GM18511 (cell line): Measurements from ENCODE around the gene SHH.

Experiments
- ATAC-seq: cut with Tn5 transposase; IDR thresholded peaks from one replicate; pipeline ENCODE4 v1.9.1; 2021; ENCODE audit warnings: mild to moderate bottlenecking, moderate library complexity; ENCODE audit not compliant: unreplicated experiment

SHH gene

GRCh38 chr7:155811895-155812761, at the start of gene SHH:
SHH (minus strand) TSS chr7:155812463; CDS start chr7:155812122, 341 bp downstream.
- no peak for ATAC-seq

GRCh38 chr7:155861480-155861868, 49.2 kb upstream of the SHH start:
- no peak for ATAC-seq

GRCh38 chr7:155860840-155861479, 48.7 kb upstream of the SHH start:
- ATAC-seq = no peak

DNA sequence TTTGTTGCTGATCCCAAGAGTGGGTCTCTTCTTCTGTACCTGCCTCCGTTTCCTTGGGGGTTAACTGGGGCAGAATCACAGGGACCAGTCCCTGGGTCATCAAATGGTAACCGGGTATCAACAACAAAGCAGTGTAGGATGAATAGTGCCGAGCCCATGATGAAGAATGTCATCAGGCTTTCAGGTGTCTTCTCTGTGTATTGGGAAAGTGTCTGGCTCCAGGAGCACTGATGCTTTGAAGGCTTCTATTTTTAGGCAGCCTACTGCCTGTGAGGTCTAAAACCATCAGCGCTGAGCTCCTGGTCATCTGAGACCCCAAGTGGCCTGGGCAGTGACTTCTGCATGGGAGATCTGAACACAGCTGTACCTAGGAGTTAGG, 48.2 kb upstream of the SHH start:
- ATAC-seq = no peak

GRCh38 chr7:155858521-155859061, 46.3 kb upstream of the SHH start:
- no peak for ATAC-seq

DNA sequence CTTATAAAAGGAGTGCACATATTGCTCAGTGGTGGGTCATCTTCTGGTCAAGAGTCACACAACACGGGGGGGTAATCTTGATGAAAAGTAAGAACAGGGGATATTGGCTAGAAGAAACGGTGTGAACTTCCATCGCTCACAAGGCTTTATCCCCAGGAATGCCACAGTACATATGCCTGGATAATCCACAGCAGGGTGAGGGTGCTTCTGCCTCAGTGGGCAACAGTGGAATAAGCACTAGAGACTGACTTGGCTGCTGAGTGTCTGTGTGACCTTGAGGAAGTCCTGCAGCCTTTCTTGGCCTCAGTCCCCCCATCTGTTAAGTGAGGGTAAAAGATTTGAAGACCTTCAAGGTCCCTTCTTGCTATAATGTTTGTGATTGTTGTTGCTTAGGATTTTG, 44.9 kb upstream of the SHH start:
- ATAC-seq = no peak

DNA sequence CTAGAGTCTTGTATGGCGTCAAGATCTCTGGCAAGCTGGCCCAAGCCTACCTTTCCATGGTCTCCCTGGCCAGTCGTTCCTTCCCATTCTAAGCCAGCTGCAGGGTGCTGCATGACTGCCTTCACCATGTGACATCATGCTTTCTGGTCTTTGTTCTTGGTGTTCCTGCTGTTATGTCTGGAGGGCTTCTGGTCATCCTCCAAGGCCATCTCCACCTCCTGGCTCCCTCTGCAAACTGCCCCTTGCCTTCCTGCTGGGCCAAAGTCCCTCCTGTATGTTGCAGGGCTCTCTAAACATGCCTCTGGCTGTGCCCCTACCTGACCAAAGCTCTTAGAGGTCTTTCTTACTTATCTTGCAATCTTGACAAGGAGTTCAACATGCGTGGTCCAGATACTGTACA, 44.4 kb upstream of the SHH start:
- ATAC-seq = no peak

DNA sequence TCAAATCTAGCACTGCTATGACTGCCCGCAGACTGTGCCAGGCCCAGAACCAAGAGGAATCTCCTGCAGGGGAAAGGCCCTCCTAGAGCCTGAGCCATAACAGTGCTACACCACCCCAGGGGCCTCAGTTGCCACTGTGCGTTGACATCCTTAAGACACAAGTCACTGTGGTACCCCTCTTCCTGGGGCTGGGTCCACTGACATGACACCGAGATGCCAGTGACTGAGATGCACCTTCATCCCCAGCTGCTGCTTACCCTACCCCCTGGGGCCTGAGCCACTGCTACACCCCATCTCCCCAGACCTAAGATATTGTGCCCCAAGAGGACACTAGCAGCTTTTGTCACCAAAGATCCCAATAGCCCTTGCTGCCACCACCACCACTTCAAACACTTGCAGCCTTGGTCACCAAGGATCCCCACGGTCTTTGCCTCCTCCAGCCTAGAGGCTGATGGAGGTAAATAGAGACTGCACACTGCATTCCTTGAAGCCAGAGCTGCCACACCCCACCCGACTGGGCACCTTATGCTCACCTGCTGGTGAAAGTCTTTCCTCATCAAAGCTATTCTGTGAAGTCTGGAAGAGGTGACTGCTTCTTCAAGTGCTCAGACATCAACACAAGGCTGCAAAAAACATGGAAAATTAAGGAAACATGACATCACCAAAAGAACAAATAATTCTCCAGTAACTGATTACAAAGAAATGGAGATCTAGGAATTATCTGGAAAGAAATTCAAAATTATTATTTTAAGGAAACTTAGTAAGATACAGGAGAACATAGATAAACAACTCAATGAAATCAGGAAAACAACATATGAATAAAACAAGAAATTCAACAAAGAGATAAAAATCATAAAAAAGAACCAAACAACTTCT, 40.4 kb upstream of the SHH start:
- ATAC-seq = no peak

DNA sequence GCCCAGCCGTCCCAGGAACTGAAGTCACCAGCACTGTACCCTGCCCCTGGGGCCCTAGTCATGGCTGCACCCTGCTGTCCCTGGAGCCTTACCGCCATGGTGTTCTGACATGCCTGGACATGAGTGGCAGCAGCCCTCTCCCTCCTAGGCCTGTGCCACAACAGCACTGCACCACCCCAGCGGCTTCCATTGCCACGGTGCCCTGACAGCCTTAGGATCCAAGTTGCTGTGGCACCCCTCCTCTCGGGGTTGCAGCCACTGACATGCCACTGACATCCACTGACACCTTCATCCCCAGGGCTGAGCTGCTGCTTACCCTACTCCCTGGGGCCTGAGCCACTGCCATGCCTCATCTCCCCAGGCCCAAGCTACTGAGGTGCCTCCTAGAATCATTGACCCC, 39.6 kb upstream of the SHH start:
- ATAC-seq = no peak

- ATAC-seq = no peak
Measured at GRCh38 chr7:155850766-155851678, 38.8 kb upstream of the SHH start.

DNA sequence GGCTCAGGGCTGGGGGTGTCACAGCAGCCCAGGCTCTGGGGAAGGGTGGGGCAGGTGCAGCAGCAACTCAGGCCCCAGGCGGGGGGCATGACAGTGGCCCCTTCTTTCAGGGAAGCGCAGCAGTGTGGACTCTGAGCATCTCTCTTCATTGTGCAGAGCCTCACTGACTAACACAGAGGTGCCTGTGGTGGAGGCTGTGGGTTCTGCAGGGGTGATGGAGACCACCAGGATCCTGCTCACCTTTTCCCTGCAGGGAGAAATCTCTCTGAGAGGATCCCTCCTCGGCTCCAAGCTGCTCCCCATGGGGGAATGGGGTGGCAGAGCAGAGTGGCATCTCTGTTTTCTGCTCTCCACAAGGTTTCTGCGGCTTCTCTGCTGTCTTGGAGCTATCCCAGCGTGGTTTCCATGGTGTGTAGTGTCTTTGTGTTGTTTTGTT, 37.8 kb upstream of the SHH start:
- ATAC-seq = no peak

- ATAC-seq = no peak
Measured at GRCh38 chr7:155848691-155849669, 36.7 kb upstream of the SHH start.

DNA sequence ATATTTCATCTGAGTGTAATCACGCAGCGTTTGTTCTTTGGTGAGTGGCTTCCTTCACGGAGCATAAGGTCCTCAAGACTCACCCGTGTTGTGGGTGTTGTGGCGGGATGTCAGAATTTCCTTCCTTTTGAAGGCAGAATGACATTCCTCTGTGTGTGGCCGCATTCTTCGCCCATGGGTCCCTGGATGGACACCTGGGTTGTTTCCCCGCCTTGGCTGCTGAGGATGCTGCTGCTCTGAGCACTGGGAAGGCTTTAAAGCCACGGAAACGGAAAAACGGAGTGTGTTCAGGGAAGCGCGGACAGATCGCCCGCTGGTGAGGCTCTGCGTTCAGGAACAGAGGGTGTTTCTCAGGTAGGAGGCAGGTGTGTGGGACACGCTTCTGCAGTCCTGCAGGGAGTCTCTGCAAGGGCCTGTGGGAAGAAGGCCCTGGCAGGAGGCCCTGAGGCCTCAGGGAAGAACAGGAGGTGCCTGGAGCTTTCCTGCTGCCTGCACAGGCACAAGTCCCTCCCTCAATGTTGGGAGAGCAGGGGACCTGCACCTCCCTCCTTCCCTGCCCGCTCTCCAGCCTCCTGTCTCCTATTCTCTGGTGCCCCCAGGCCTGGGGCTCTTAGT, 35.7 kb upstream of the SHH start:
- no peak for ATAC-seq

- no peak for ATAC-seq
Measured at GRCh38 chr7:155846936-155847335, 34.7 kb upstream of the SHH start.

DNA sequence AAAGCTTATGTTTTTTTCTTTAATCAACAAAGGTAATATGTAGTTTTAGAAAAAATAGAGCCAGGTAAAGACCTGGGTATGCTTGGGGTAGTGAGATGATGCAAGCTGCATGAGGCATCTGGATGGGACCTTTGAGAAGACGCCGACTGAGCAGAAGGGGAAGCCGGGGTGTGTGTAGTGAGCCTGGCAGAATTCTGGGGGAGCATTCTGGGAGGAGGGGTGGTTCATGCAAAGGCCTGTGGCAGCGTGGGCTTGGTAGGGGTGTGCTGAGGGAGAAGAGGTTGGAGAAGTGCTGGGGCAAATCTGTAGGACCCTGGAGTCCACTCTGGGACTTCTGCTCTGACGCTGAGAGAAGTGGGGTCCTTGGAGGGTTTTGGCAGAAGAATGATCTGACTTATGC, 33.9 kb upstream of the SHH start:
- no peak for ATAC-seq

DNA sequence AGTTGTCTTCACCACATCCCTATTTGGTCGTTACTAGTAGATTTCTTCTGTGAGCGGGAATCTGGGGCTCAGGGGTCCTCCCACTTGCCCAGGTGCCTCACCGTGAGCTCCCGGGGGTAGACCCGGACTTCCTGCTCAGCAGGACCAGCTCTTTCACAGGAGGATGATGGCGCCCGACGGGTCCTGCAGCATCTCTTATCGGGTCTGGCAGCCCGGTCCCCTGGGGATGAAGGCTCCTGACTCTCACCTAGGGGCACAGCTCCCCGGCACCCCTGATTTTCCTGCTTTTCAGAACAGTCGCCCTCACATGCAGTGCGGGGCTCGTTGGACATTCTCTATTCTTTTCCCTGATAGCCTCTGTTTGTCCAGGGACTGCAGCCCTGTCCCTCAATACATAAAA, 33.0 kb upstream of the SHH start:
- ATAC-seq = no peak

DNA sequence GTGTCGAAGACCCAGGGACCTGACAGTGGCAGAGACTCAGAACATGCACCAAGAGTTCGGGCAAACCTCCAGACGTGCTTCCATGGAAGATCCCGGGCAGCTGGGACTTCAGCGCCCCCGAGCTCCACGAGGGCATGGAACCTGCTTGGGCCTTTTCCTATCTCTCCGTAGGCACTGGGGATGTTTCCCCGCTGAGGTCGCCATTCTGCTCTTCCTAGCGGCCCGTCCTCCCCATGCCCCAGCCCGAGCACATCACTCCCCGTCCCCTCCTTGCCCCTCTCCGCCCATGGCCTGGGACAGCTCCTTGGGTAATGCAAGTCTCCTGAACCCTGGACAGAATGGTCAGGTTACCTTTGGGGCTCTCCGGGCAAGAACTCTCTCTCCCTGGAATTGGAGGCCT, 32.3 kb upstream of the SHH start:
- no peak for ATAC-seq

GRCh38 chr7:155844019-155844453, 31.8 kb upstream of the SHH start:
- no peak for ATAC-seq
